Mammary epithelial cell (primary cell): ENCODE results near the gene PLXDC1.

Source experiments
- CTCF ChIP-seq, 2 donors: IDR thresholded peaks in 1 of 2; conservative IDR thresholded peaks in 1 of 2; 2 replicates each; pipeline ENCODE4 v1.5.1; 2011 to 2012; ENCODE audit warnings: inconsistent platforms in 2 of 2, low read length in 2 of 2, mild to moderate bottlenecking in 2 of 2, control low read depth in 1 of 2, low read depth in 1 of 2; ENCODE audit not compliant: insufficient read depth in 1 of 2; ENCODE audit errors: extremely low read depth in 1 of 2
- EZH2 ChIP-seq: IDR thresholded peaks from 2 replicates; pipeline ENCODE4 v1.6.1; 2012; ENCODE audit warnings: low read length, inconsistent platforms, borderline replicate concordance

- no peak for TF ChIP-seq EZH2
- TF ChIP-seq CTCF (conservative IDR thresholded peaks at IDR 0.05 in 1 of 2, IDR thresholded peaks at IDR 0.05 in 1 of 2; ENCODE audit: extremely low read depth in 1 of 2, insufficient read depth in 1 of 2, low read depth in 1 of 2, low read length in 2 of 2) = no peak
Observed at GRCh38 chr17:39125143-39125875, 26.1 kb downstream of the PLXDC1 start.
